Measurements from ENCODE around the gene BICD1.

Gene BICD1

DNA sequence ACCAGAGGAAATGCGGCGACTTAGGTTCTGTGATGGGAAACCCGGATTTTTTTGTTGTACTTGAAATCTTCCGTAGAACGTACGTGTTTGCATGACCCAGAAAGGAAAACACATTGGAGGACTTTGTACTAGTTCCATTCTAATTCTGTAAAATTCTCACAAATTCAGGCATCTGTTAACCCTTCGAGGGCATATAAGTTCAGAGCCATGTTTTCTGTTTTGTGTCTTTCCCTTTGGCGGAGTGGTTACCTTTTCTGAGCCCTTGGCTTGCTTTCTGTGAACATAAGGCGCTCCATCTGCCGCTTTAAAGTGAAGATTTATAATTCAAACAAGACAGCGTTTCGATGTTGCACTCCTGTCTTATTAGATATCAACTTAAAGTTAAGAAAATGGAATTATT lies 34.2 kb downstream of the BICD1 start:
- DNase-seq (ENCODE audit: low read depth in 2 of 3, low spot score in 1 of 3), result no peak

DNA sequence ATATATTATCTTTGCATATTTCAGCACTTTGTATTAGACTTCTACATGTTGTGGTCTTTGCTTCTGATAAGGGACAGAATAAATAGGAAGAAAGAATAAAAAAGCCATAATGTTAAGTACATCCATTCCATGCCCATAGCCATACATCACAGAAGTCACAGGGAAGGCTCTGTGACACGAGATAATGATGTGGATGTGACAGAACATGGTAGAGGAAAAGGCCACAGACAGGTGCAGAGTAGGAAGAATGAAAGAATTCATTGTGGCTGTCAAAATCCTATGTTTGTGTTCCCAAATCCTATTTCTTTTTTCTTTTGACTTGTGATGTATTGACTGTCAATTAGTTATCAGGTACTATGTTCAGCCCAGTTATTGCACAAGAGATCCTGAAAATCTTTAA lies 38.4 kb downstream of the BICD1 start:
- no peak for DNase-seq (ENCODE audit: low read depth in 2 of 3, low spot score in 1 of 3)

DNA sequence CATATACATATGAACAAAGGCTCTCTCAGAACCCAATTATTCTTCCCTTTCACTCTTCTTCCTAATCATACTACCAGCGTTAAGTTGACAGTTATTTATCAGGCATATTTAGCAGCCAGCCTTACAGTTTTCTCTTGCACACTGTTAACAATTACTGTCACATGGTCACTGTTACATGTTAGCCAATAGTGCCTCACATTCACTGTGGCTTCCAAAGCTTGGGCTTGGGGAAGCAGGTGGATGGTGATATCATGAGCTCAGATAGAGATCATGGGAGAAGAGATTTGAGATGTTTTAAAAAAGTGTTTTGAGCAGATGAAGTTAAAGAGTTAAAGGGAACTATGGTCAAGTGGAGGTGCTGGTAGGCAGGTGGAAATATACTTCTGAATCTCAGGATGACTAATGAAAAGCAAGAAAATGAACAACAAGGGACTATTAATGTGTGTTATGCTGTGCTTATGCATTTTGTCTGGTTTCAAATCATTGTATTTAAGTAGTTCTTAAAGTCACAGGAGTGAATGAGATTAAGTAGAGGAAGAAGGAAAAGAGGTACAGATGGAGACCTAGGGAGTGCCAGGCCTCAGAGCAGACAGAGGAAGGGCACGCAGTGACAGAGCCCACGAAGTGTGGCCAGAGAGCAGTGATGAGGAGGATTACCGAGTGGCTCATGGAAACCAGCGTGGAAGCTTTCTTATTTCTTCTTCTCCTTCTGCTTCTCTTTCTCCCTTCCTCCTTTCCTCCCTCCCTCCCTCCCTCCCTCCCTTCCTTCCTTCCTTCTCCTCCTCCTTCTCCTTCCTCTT lies 39.6 kb downstream of the BICD1 start:
- no peak for DNase-seq (ENCODE audit: low read depth in 2 of 3, low spot score in 1 of 3)

DNA sequence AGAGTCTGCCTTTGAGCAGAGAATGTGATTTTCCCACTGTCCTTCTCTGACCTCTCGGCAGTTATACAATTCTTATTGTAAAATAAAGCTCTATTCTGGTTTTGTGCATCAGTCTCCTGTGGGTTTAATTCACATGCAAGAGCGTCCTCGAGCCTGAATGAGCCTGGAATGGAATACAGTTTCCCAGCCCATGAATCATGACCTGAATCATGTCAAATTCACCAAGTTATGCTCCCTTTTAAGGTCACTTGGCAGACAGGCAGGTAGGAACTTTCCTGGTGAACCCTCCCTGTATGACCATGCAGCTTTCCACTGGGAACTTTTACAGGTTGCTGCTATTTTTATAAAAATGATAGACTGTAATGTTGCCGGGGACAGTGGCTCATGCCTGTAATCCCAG lies 41.7 kb downstream of the BICD1 start:
- no peak for DNase-seq (ENCODE audit: low read depth in 2 of 3, low spot score in 1 of 3)

DNA sequence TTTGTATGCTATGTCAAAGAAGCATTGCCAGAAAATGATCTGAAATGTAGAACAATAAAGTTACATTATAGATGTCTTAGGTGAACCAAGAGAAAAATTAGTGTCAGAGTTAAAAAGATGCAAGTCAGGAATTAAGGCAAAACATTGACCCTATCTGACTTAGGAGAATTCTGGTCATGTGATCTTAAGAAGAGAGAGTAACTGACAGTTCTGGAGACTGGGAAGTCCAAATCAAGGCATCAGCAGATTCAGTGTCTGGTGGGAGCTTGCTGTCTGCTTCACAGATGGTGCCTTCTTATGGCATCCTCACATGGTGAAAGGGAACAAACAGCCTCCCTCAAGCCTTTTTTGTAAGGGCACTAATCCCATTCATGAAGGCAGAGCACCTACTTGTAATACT lies 42.8 kb downstream of the BICD1 start:
- no peak for DNase-seq (ENCODE audit: low read depth in 2 of 3, low spot score in 1 of 3)

DNA sequence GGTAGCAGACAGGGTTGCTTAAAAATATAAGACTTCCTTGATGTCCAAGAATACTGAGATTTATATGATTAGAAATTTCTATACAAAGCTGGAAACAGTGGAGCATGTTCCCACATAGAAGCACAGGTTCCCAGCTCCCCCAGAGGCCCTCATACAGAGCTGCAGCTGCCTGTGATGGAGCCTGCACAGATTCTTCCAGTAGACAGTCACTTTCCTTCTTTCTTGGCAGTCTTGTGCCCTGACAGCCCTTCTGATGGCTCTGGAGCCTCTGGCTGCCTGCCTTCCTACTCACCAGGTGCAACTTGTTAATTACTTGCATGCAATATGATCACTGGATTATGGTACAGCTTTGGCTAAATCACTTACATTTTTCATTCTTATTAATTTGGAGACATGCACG lies 44.4 kb downstream of the BICD1 start:
- DNase-seq (ENCODE audit: low read depth in 2 of 3, low spot score in 1 of 3), result no peak

DNA sequence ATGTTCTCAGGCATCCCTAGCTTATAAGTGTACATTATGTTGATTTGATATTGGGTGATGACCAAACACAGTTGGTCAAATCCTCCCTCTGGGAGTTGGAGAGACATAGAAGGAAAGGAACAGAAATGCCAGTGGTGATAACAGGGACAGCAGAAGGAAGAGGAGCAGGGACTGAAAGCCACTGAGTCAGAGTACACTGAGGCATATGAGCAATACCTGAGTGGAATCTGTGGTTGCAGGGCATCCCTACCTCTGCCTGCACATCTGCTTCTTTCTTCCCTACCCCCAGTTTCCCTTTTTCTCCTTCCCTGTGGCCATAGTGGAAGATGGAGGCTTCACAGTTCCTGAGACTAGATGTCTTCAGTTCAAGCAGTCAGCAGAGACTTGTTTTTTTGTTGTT lies 44.9 kb downstream of the BICD1 start:
- no peak for DNase-seq (ENCODE audit: low read depth in 2 of 3, low spot score in 1 of 3)

DNA sequence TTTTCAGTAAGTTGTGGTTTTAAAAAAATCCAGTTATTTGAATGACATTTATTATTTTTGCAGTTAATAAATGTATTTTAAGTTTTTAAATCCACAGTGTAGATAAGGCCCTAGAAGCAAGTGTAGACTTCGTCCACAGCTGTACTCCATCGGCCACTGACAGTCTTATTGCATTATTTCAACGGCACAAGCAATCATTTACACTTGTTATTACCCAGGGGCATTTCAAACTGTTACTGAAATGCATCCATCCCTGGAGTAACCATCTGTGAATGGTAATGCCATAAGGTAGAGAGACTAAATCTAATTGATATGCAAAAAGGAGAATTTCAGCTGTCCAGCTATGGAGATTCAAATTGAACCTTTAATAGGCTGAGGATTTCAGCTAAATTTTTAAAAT lies 48.4 kb downstream of the BICD1 start:
- no peak for DNase-seq (ENCODE audit: low read depth in 2 of 3, low spot score in 1 of 3)

DNA sequence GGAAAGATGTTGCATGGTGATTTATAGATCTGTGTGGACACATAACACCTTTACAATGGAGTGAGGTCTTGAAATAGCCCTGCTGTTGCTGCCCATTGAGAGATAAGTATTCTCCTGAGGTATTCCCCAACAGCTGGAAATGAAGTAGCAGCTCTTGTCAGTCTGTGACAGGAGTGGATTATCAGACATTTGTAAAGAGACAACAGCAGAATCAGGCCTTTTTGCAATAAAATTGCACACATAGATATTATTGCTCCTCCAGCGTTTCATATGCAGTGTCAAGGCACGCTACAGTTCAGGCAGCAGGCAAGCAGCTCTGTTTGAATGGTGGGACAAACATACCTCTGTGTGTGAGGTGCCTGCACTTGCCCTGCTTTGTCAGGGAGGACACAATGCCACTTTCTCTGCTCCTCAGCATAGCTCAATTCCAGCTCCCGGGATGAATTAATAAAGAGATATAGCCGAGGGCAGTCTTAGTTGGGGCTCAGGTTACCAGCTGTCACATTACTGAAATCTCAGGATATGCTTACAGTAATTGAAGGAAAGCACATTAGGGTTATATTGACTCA lies 49.4 kb downstream of the BICD1 start:
- no peak for DNase-seq (ENCODE audit: low read depth in 2 of 3, low spot score in 1 of 3)

DNA sequence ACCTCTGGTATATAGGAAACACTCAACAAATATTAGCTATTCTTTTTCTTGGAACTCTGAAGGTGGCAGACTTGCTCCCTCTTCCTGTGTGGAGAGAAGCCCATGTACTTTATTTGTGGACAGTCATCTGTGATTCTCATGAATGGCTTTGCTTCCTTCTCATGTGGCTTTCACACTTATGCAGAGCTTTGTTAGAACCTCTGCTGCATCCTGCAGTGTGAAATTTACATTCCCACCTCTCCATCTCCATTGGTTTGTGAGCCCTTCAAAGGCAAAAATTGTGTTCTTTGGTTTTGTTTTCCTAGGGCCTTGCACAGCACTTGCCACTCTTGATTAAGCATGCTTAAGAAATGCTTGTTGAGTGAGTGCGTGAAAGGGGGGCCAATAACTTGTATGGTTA lies 51.9 kb downstream of the BICD1 start:
- DNase-seq (ENCODE audit: low read depth in 2 of 3, low spot score in 1 of 3), result no peak

DNA sequence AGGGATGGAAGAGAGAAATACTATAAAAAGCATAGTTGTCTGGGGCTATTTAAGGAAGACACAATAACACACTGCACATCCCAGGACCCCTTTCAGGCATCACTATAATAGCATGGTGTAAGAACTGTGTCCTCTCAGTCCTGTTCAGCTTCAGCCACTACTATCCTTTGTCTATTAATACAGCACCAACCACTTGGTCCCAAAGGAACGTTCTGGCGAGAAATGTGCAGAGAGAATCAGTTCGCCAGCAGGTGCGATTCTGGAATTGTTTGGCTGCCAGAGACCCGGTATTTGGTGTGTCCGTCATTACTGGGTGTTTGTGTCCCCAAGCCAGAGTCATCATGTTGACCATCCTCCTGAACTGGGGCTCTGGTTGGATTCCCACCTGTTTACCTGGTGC lies 52.7 kb downstream of the BICD1 start:
- DNase-seq (ENCODE audit: low read depth in 2 of 3, low spot score in 1 of 3), result no peak

DNA sequence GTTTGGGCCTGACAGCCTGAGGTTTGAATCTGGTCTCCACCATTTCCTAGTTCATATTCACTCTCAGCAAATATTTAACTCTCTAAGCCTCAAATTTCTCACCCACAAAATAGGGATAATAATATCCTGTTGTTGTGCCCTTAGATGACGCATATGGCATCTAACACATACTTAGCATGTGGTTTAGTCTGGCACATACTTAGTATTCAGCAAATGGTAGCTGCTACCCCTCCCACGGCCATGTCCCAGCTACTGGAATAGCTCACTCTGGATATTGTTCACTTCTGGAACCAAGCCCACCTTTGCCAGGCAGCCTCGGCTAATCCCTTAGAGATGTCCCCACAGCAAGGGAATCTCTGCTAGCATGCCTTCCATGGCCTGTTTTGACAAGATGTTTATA lies 53.3 kb downstream of the BICD1 start:
- DNase-seq (ENCODE audit: low read depth in 2 of 3, low spot score in 1 of 3), result no peak

DNA sequence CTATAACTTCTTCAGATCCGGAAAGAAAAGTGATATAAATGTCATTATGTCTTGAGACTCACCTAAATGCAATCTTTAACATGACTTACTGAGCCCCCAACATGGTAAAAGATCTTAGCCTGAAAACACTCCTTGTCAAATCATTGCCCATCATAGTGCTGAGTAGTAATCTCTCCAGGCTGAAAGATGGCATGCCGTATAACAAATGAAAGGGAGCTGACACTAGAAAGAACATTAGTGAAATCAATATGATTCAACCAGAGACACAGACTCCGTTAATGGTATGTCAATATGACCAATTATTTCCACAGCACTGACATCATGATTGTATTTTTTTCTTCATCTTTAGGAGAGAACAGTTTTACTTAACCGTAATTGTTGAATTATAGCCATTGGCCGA lies 54.4 kb downstream of the BICD1 start:
- DNase-seq (ENCODE audit: low read depth in 2 of 3, low spot score in 1 of 3), result no peak

DNA sequence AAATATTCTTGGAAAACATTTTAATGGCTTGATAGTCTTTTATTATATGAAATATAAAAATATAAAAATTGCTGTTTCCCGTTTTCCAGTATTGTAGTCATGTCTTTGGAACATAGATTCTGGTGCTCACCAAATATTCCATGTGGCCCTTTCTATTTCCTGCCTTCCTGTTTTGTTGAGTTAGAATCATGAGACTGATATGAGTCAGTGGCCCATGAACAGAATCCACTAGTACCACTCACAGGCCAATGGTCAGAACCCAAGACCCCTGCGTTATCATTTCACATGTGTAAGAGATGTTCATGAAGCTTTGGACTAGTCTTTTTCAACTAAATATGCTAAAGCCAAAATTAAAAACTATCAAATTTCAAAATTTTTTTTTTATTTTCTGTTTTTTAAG lies 56.9 kb downstream of the BICD1 start:
- no peak for DNase-seq (ENCODE audit: low read depth in 2 of 3, low spot score in 1 of 3)

DNA sequence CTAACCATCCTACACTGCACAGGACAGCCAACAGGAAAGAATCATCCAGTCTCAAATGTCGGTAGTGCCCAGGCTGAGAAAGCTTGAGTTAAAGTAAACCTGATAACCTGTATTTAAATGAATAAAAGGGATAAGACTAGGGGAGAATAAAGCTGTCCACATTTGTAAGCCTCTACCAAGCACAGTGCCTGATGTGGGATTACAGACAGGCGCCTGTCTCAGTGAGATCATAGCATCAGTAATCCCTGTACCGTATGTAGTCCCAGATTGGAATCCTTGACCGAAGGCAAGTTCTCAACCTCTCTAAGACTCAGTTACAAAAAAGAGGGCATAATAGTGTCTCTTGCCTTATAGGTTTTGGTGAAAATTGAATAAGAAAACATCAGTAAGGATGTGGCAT lies 59.9 kb downstream of the BICD1 start:
- DNase-seq (ENCODE audit: low read depth in 2 of 3, low spot score in 1 of 3), result no peak

DNA sequence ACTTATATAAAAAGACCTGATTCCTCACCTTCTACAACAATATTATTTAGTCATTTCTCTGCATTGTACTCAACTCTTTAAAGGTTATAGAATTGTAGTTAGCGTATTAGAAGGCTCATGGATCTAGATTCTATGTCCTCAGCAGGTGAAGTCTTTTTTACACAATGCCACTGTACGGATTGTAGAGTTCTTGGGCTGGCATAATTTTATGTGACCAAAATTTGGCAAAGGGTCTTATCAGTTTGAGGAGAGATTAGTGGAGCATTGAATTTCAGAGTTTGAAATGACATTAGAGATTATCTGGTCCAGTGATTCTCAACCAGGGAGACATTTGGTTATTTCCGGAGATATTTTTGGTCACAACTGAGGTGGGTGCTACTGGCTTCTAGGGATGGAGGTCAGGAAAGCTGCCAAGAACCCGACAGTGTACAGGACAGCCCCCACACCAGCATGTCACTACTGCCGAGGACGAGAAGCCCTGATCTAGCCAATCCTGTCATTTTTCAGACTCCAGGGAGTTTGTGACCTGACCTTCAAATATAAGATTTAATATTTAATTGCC lies 63.9 kb downstream of the BICD1 start:
- DNase-seq (ENCODE audit: low read depth in 2 of 3, low spot score in 1 of 3), result no peak

DNA sequence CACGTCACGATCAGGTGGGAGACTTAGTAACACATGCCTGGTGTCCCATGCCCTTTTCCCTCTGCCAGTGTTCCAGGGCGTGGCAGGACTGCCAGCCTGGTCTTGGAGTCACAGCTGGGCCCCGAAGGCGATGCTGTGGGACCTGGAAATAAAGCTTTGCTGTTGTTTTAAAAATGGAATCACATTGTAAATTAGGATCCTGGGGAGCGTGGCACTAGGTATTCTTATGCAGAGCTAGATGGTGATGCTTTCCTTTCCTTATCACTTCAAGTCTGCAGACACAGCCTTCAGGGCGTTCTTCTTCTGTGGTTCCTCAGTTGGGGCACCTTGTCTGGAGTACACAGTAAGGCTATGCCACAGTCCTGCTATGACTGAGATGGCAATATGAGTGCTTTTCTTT lies 64.6 kb downstream of the BICD1 start:
- no peak for DNase-seq (ENCODE audit: low read depth in 2 of 3, low spot score in 1 of 3)

DNA sequence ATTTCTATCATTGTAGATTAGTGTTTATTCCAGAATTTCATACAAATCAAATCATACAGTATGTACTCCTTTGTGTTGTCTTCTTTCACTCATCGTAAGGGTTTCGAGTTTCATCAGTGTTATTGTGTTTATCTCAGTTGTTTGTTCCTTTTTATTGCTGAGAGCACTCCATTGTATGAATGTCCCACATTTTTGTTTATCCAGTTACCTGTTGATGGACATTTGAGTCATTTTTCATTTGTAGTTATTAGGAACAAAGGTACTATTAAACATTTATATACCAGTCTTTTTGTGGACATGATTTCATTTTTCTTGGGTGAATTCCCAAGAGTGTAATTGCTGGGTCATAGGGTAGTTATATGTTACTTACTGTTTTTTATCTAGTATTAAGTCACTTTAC lies 70.0 kb downstream of the BICD1 start:
- no peak for DNase-seq (ENCODE audit: low read depth in 2 of 3, low spot score in 1 of 3)

DNA sequence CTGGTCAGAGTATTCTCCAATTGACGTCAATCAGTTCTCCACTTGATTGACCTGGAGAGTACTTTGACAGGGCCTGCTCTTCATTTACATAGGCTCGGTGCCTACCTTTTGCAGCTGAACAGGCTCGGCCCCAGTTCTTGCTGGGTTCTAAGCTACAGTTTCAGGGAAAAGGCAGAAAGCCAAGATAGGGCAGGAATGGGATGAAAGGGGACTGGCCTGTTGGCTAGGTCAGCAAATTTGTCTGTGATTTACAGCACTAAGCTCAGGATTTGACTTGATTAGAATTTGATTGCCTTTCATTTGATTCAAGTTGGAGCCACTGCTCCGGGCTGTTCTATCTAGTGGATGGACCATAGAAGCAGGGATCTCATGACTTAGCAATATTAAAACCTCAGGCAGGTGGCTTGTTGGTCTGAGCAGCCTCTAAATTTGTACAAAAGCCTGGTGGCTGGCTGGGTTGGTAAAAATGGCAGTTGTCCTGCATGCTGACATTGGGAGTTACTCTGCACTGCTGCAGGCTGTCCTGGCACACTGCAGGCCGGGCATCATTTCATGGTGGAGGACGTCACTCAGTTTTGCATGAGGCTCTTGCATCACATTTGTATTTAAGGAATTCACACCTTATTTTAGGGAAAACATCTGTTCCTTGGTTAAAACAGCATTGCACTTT lies 71.8 kb downstream of the BICD1 start:
- no peak for DNase-seq (ENCODE audit: low read depth in 2 of 3, low spot score in 1 of 3)

DNA sequence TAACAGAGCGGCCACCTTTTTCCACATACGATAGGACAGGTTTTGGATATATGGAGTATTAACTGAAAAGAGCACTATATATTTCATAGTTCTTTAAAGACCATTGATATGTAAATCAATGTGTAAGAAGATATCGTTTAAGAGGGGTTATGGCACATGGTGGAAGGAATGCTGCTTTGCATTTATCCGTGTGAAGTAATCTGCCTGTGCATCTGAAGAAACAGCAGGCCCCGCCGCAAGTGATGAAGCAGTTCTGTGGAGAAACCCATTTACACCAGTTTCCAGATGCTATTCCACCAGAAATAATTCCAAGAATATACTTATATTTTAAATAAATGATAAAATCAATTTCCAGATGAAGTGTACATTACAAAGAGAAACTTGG lies 72.4 kb downstream of the BICD1 start:
- DNase-seq (ENCODE audit: low read depth in 2 of 3, low spot score in 1 of 3), result no peak

DNA sequence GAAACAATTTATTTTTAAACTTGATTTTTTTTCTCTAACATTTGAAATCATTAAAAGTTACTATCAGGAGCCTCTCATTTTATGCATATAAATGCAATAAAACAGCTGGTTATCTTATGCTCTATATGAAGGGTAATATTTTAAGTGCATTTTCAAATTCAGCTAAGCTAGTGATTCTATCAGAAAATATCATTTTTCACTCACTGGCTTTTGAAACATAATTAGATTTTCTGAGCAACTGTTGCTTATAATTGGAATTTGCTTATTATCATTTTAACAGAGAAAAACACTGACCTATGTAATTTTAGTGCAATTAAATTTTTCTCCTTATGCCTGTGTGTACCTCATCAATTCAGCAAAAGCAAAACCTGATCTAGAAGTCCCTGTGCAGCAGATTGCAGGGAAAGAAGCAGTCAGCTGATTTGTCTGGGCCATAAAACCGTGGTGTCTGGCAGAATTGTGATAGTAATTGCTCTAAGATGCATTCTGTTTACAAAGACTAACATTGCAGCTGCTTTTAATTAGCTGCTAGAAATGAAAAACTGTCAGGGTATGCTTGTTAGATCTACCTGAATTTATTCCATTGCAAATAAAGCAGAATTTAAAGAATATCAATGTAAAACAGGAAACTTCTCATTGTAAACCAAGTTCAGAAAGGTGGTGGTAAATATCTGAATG lies 75.0 kb downstream of the BICD1 start:
- no peak for DNase-seq (ENCODE audit: low read depth in 2 of 3, low spot score in 1 of 3)

DNA sequence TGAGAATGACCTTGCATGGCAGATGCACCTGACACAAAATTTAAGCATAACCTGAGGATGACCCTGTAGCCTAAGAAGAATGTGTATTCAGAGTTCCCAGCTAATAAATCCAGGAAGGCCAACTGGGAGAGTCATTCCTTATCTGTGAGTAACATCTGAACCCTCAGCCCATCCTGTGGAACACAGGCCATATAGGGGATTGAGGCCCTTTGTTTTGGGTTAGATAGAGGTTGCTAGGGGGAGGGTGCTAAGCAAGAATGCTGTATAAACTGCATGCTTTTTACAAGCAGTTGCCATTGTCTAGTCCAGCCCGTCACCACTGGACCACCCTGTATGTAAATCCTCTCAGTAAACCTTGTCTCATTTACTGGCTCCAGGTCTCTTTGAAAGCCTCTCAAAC lies 77.0 kb downstream of the BICD1 start:
- no peak for DNase-seq (ENCODE audit: low read depth in 2 of 3, low spot score in 1 of 3)

Data from stimulated activated CD4-positive, alpha-beta T cell treated with anti-CD3 and anti-CD28 coated beads, Interleukin-12 subunit alpha, Interleukin-12 subunit beta, amount 100 ng/mL, for 48 hours (primary cell).